ENCODE measurements around the gene PROM2.

DNA sequence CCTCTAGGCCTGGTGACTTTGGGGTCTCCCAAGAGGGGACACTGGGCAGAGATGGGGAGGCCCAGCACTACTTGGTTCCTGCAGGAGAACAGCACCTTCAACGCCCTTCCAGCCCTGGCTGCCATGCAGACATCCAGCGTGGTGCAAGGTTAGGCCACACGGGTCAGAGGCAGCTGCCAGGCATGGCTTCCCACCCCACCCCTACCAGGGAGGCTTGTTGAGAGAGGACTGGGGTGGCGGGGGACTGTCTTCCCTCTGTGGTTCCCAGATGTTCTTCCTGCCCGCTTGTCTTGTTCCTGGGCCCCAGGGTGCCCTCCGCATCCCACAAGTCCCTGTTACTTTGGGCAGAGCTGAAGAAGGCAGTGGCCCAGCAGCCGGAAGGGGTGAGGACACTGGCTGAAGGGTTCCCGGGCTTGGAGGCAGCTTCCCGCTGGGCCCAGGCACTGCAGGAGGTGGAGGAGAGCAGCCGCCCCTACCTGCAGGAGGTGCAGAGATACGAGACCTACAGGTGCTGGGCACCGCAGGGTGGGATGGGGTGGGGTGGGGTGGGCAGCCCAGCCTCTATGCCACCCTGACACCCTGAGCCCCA lies 4.5 kb downstream of the PROM2 start:
- TF ChIP-seq, protein P1, sequence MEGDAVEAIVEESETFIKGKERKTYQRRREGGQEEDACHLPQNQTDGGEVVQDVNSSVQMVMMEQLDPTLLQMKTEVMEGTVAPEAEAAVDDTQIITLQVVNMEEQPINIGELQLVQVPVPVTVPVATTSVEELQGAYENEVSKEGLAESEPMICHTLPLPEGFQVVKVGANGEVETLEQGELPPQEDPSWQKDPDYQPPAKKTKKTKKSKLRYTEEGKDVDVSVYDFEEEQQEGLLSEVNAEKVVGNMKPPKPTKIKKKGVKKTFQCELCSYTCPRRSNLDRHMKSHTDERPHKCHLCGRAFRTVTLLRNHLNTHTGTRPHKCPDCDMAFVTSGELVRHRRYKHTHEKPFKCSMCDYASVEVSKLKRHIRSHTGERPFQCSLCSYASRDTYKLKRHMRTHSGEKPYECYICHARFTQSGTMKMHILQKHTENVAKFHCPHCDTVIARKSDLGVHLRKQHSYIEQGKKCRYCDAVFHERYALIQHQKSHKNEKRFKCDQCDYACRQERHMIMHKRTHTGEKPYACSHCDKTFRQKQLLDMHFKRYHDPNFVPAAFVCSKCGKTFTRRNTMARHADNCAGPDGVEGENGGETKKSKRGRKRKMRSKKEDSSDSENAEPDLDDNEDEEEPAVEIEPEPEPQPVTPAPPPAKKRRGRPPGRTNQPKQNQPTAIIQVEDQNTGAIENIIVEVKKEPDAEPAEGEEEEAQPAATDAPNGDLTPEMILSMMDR (IDR thresholded peaks at IDR 0.05), result no peak
- no peak for TF ChIP-seq POLR2A (IDR thresholded peaks at IDR 0.05)
